Kidney tubule cell (primary cell): ENCODE measurements around the gene LZTS2.

Experiments used
- DNase-seq: peaks from one replicate; pipeline ENCODE4 v3.0.0-alpha.2; 2018; ENCODE audit warnings: low spot score

Gene LZTS2

DNA sequence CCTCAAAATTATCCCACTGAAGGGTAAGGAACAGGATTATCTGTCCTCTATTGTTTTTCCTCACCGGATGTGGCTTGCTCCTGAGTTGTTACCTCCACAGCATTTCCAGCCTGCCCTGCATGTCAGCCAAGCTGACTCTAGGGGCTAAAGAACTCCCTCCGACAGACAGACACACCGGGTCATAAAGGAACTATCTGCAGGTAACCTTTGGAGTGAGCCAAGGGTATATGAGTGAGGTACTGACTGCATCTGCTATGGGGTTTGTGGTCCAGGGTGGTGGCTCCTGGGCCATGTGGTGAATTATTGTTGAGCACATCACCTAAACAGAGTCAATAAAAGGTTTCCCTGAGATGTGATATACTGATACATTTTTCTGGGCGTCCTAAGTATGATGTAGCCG is 55.3 kb downstream of the LZTS2 start:
- DNase-seq = no peak

DNA sequence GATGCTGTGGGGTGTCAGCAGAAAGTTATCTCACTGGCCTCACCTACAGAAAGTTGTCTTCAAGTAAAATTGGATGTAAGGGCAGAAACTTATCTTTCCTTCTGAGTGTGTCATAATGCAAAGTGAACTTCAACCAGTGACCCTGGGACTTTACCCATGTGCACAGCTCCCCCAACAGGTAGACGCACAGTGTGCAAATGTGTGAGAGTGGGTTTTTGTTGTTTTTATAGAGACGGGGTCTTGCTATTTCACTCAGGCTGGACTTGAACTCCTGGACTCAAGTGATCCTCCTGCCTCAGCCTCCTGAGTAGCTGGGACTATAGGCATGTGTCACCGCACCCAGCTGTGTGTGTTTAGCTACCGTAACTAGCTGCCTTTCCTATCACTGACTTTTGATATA is 55.8 kb downstream of the LZTS2 start:
- DNase-seq = no peak

DNA sequence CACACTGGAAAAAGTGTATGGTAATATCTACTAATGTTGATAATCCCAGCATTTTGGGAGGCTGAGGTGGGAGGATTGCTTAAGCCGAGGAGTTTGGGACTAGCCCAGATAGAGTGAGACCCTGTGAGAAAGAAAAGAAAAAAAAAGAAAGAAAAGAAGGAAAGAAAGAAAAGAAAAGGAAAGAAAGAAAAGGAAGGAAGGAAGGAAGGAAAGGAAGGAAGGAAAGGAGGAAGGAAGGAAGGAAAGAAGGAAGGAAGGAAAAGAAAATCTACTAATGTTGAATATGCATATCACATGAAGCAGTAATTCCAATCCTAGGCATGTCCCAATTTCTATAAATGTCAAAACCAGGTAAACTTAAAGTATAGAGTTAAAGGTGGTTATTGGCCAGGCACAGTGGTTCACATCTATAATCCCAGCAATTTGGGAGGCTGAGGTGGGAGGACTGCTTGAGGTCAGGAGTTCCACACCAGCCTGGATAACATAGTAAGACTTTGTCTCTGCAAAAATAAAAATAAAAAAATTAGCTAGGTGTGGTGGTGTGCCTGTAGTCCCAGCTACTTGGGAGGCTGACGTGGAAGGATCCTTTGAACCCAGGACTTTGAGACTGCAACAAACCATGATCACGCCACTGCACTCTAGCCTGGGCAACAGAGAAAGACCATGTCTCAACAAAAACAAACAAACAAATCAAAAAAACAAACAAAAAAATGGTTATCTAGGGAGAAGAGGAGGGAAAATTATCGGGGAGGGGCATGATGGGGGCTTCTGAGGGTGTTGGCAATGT is 57.0 kb downstream of the LZTS2 start:
- no peak for DNase-seq
